ENCODE measurements around the gene TMEM87A.

- TF ChIP-seq POLR2AphosphoS5 (IDR thresholded peaks at IDR 0.05; ENCODE audit: borderline replicate concordance, low read depth, low read length) (no peak), EZH2 (IDR thresholded peaks at IDR 0.05) (no peak)
These were observed 15.9 kb upstream of the TMEM87A start for GRCh38 chr15:42289166-42289565.

Data from SK-N-MC (cell line).